Heart left ventricle (tissue), 16 donors: ENCODE measurements around the gene ITGA11. TPM values are rescaled to one million over a fixed set of nuclear protein-coding genes. Genes with fewer than 3 reads are reported as not detected.

ENCODE experiments used
- ATAC-seq, 4 donors: fragments of 200-7000 bp; cut with Tn5 transposase; one replicate each; pipeline ENCODE4 v1.9.1; 2020 to 2022; ENCODE audit warnings: moderate library complexity in 4 of 4, mild to moderate bottlenecking in 3 of 4, moderate number of reproducible peaks in 1 of 4
- DNase-seq, 5 donors: peaks; one replicate each; pipeline ENCODE4 v3.0.0-alpha.2; 2020
- H3K27ac ChIP-seq, 12 donors: fragments of 200-600 bp; sonication (generic) in 4 of 12; one replicate each; pipeline versions ENCODE4 v1.5.0 to v1.8.0; 2016 to 2022; ENCODE audit warnings: mild to moderate bottlenecking in 2 of 12
- H3K27me3 ChIP-seq, 9 donors: fragments of 200-600 bp; sonication (generic) in 2 of 9; one replicate each; pipeline versions ENCODE4 v1.5.1 to v1.8.0; 2016 to 2022; ENCODE audit warnings: mild to moderate bottlenecking in 3 of 9
- H3K36me3 ChIP-seq, 9 donors: fragments of 200-600 bp; sonication (generic) in 2 of 9; one replicate each; pipeline versions ENCODE4 v1.5.0 to v1.8.0; 2018 to 2022; ENCODE audit warnings: mild to moderate bottlenecking in 2 of 9
- H3K4me1 ChIP-seq, 12 donors: fragments of 200-600 bp; sonication (generic) in 4 of 12; one replicate each; pipeline versions ENCODE4 v1.5.0 to v1.8.0; 2016 to 2022; ENCODE audit warnings: mild to moderate bottlenecking in 3 of 12
- H3K4me3 ChIP-seq, 12 donors: fragments of 200-600 bp; sonication (generic) in 4 of 12; one replicate each; pipeline versions ENCODE4 v1.5.0 to v1.8.0; 2017 to 2022; ENCODE audit warnings: mild to moderate bottlenecking in 9 of 12, moderate library complexity in 4 of 12
- H3K9me3 ChIP-seq, 12 donors: fragments of 200-600 bp; sonication (generic) in 4 of 12; one replicate each; pipeline versions ENCODE4 v1.5.0 to v1.8.0; 2016 to 2022; ENCODE audit warnings: mild to moderate bottlenecking in 1 of 12
- POLR2A ChIP-seq, 2 donors: fragments of 450-650 bp; IDR thresholded peaks; one replicate each; pipeline ENCODE4 v1.6.1; 2017; ENCODE audit warnings: antibody characterized with exemption in 2 of 2, mild to moderate bottlenecking in 2 of 2, moderate library complexity in 2 of 2
- WGBS, 4 donors: extraction: QIAGEN DNeasy Blood & Tissue Kit in 2 of 4; methylation state at CpG; one replicate each; pipeline versions ENCODE4 v1.1.5 to v1.1.7; 2013 to 2018; 5-methylcytosine and 5-hydroxymethylcytosine counted together
- intact Hi-C, 10 donors: fragments of 100-400 bp; cut with DNase I; formaldehyde crosslinking; loops; one replicate each; pipeline versions ENCODE4 v1.11.1 to v1.14.2; 2022
- polyA plus RNA-seq, 2 donors: library from polyadenylated mRNA; stranded (reverse); fragments of 200-250 nt; gene quantifications; one replicate each; pipeline ENCODE4 v1.2.3, GENCODE V29; 2013
- total RNA-seq, 9 donors: library from RNA; depleted of rRNA in 2 of 9; stranded (reverse); fragments of >200 nt in 2 of 9; fragmentation: NEBNext Ultra II Directional in 3 of 9; extraction: Animal tissue kit (Norgen Biotek cat#: 25700) in 3 of 9; gene quantifications; one replicate each; pipeline versions ENCODE4 v1.1.0 to v1.2.4, GENCODE V29; 2016 to 2023
- TF ChIP-seq, protein P1 (sequence below), 12 donors: fragments of 200-600 bp; sonication (generic) in 4 of 12; IDR thresholded peaks; one replicate each; pipeline versions ENCODE4 v1.5.0 to v1.8.0; 2018 to 2022; ENCODE audit warnings: antibody characterized with exemption in 12 of 12, mild to moderate bottlenecking in 5 of 12
- donor health status: ischemic (EF 13 %, LVEDD 7.1; RV severe dilation, severe dysfunction).
- donor health status: healthy with polysubstance abuse.
- donor health status: DM: no; HTN: yes; CAD: no.
- donor health status: DM: no; HTN: no; CAD: no.
- donor health status: ischemic (EF 25% LVEDD 6.9; RV normal size, moderate dysfunction).
- donor health status: ischemic (EF 25% LVEDD 5.7; RV mildly dilated, moderate dysfunction).
- donor health status: healthy.
- donor health status: DM: yes; HTN: yes; CAD: no.
- donor health status: ischemic (EF 35%, LVEDD 5.7; RV mildly dilated, moderate dysfunction).
- donor health status: nonischemic (EF 11% LVEDD 7.7; RV severe dilation, severe dysfunction).
- donor health status: DM: yes; HTN: yes; CAD: no.
- donor health status: PGD.
- donor health status: ischemic (EF 29% LVEDD 5.4; RV normal size, mild dysfunction).
- donor health status: nonischemic (EF 23%, LVEDD 6.1; RV moderate dilation, normal function).

Gene ITGA11
- total and polyA plus RNA-seq, 11 donors, result 2.1 to 35.5 (median 12.1) TPM

DNA sequence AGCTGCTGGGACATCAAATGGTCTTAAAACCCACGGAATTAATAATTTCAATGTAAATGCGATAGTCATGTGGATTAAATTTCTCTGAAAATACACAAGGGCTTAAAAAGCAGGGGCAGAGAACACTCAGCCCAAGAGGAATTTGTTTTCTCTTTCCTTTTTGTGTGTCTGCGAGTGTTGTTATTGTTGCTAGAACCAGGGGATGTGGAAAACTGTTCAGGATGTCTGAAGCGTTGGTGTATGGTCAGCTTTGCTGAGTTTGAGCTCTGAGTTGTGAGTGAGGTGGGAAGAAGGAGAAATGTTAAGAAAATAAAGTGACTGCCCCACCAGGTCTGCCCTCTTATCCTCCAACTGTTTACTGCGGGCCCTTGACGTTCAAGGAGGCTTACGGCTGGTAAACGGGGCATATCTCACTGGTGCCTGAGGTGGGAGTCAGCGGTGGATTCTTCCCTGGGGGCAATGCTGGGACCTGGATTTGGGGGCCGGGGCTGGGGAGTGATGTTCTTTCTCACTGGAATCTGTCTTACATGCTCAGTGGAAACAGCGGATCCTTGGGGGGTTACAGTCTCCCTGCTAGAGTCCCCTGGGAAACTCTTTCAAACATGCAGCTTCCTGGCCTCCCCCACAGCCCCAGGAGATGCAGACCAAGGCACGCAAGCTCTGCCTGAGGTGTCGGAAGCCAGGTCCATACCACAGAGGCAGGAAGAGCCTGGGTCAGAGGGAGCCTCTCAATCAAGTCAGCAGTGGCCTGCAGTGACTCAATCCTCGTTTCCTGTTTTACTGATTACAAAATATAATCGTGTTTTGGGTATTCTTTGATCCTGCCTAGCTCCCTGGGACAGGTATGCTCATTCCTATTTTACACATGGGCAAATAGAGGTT lies 41.8 kb downstream of the ITGA11 start:
- Histone ChIP-seq H3K27ac (no peak overlapping the region), H3K27me3 (peaks cover 0 to 4% (median 0%) of the 10 kb centered on the region in 9 donors), H3K9me3 (peaks cover 0 to 11% (median 0%) of the 10 kb centered on the region in 12 donors), H3K4me1 (peaks cover 0 to 16% (median 0%) of the 10 kb centered on the region in 12 donors), H3K4me3 (no peak overlapping the region), H3K36me3 (peaks cover 0 to 3% (median 0%) of the 10 kb centered on the region in 9 donors)
- ATAC-seq (peak in 2 of 4 donors; percentile 18 to 84), DNase-seq (peak in 3 of 5 donors; percentile 5 to 16 (median 16))
- TF ChIP-seq, protein P1, sequence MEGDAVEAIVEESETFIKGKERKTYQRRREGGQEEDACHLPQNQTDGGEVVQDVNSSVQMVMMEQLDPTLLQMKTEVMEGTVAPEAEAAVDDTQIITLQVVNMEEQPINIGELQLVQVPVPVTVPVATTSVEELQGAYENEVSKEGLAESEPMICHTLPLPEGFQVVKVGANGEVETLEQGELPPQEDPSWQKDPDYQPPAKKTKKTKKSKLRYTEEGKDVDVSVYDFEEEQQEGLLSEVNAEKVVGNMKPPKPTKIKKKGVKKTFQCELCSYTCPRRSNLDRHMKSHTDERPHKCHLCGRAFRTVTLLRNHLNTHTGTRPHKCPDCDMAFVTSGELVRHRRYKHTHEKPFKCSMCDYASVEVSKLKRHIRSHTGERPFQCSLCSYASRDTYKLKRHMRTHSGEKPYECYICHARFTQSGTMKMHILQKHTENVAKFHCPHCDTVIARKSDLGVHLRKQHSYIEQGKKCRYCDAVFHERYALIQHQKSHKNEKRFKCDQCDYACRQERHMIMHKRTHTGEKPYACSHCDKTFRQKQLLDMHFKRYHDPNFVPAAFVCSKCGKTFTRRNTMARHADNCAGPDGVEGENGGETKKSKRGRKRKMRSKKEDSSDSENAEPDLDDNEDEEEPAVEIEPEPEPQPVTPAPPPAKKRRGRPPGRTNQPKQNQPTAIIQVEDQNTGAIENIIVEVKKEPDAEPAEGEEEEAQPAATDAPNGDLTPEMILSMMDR (IDR thresholded peaks at IDR 0.05), result no peak
- no peak for TF ChIP-seq POLR2A (IDR thresholded peaks at IDR 0.05)
- intact Hi-C loops, result loop anchor here in 2 of 10 donors (5.0 to 10.0 kb wide), 2 partner anchors 138 to 145 kb away; no protein-coding TSS in a partner anchor
- WGBS, 4 donors, result 63 to 71% (median 67%) methylated on average over 15 of the region's 15 CpGs

DNA sequence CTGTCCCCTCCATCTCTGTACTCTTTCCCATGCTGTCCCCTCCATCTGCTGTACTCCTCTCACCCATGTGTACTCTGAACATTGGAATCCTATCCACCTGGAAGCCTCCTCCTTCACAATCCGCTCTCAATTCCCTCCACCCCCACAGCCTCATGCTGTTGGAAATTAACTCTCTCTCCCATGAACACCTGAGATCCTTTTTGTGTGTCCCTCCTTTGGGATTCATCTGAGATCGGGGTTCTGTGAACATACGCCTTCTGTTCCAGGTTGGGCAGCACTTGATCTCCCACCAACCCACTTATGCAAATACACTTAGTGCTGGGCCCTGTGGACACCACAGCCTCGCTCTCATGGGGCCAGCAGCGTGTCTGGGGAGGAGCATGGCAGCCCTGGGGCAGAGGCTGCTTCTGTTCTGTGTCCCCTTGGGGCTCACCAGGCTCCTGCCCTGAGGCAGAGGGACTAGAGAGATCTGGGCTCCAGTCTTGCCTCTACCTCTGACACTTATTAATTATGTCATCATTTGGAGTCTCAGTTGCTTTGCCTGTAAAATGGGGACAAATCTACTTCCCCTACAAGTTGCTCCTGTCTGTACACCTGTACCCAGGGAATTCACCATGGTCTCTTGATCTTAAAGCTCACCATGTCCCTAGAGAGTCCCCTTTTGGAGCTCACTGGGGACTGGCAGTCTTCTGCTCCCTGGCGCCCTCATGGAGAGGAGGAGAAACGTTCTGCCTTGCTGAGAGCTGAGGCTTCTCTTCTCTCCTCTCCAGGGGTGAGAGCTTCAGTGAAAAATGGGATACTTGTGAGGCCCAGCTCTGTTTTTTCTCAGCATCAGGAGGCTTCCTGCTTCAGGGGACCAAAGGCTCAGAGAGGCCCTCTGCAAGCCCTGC lies 42.7 kb downstream of the ITGA11 start:
- TF ChIP-seq, protein P1 (IDR thresholded peaks at IDR 0.05), result no peak
- H3K4me1 ChIP-seq, result peaks cover 0 to 16% (median 0%) of the 10 kb centered on the region in 12 donors
- DNase-seq (peak in 2 of 5 donors; percentile 1 to 2), ATAC-seq (no peak)
- 88 to 92% (median 91%) methylated on average over 7 of the region's 7 CpGs for WGBS, 4 donors
- H3K27me3 ChIP-seq, result peaks cover 0 to 4% (median 0%) of the 10 kb centered on the region in 9 donors
- H3K4me3 ChIP-seq, result no peak overlapping the region
- peaks cover 0 to 3% (median 0%) of the 10 kb centered on the region in 9 donors for H3K36me3 ChIP-seq
- H3K27ac ChIP-seq, result no peak overlapping the region
- intact Hi-C loops, result loop anchor here in 2 of 10 donors (5.0 to 10.0 kb wide), 2 partner anchors 137 to 144 kb away; no protein-coding TSS in a partner anchor
- H3K9me3 ChIP-seq, result peaks cover 0 to 11% (median 0%) of the 10 kb centered on the region in 12 donors

DNA sequence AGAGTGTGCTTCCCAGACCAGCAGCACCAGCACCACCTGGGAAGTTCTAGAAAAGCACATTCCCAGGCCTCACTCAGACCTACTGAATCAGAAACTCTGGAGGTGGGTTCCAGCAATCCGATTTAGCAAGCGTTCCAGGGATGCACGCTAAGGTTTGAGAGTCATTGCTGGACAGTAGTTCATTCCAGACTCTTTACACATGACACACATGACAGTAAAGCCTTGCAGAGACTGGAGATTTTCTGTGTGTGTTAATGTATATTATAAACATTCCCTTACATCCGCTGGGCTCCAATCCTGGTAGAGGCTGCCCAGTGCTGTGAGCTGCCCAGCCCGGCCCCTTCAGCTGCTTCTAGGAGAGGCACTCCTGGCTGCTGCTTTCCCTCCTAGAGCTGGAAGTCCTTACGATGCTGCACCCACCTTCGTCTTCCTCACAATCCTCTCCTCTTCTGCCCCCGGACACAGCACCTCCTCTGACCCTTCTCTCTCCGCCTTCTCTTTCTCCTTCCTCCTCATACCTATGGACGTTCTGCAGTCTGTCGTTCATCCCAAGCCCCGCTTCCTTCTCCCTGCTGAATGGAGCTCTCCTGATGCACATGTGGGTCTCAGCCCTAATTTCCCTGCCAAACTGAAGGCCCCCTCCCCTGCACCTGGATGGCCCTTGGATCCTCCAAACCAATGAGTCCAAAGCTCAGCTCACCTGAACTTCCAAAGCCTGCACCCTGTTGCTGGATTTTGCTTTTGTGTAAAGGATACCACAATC lies 44.4 kb downstream of the ITGA11 start:
- no peak overlapping the region for H3K27ac ChIP-seq
- peaks cover 0 to 3% (median 0%) of the 10 kb centered on the region in 12 donors for H3K9me3 ChIP-seq
- ATAC-seq (no peak), DNase-seq (peak in 1 of 5 donors; percentile 11)
- 91 to 93% (median 91%) methylated on average over 12 of the region's 12 CpGs for WGBS, 4 donors
- H3K4me3 ChIP-seq, result no peak overlapping the region
- TF ChIP-seq, protein P1 (IDR thresholded peaks at IDR 0.05), result no peak
- H3K4me1 ChIP-seq, result peaks cover 0 to 16% (median 0%) of the 10 kb centered on the region in 12 donors
- intact Hi-C loops, result loop anchor here in 2 of 10 donors (5.0 to 10.0 kb wide), 2 partner anchors 135 to 143 kb away; no protein-coding TSS in a partner anchor
- peaks cover 0 to 4% (median 0%) of the 10 kb centered on the region in 9 donors for H3K27me3 ChIP-seq
- no peaks in the 10 kb centered on the region for H3K36me3 ChIP-seq
